ENCODE data around the gene ADM2. TPM values are rescaled to one million over a fixed set of nuclear protein-coding genes. Genes with fewer than 3 reads are reported as not detected.

Gene ADM2
- total RNA-seq, 1 donor from 2014 or later = 23.0 TPM

DNA sequence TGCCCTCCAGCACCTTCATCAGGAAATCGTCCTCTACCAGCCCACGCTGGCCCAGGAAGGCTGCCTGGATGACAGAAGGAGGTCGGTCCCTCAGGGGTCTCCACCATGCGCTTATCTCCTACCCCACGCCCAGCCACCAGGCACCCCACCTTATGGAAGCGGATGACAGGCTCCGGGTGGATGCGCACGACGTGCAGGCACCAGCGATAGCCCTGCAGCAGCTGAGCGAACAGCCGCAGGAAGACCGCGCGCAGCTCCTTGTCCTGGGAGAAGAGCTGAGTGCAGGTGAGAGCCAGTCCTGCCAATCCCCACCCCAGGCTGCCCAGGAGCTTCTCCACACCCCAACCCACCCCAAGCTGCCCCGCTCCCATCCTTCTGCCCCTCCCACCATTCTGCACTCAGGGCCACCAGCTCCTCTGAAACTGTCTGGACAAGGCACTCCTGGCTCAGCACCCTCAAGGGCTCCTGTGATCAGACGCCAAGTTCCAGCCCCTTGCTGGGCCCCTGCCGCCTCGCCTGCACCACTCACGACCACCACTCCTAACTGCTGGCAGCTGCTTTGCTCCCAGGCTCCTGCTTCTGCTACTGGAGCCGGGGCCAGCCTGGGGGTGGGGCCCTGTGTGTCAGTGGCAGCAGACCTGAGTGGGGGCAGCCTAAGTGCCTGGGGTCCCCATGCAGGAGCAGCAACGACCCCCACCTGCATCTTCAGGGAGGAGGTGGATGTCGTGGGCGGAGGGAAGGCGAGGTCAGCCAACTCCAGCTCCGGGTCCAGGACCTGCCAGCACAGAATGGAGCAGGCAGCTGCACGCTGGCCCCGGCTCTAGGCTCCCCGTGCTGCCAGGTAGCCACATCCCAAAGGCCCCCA, 16.0 kb upstream of the ADM2 start:
- DNase-seq (ENCODE audit: low read depth) (no peak), FAIRE-seq (no peak)
- Histone ChIP-seq H2AFZ (ENCODE audit: low read depth, low read length) (no peak overlapping the region), H3K4me2 (ENCODE audit: low read length) (no peak overlapping the region), H3K27ac (ENCODE audit: low read depth, low read length) (no peak overlapping the region), H4K20me1 (ENCODE audit: insufficient read depth, low read length) (peaks cover 45% of the 10 kb centered on the region), H3K27me3 (ENCODE audit: insufficient read depth, low read length) (no peaks in the 10 kb centered on the region), H3K79me2 (ENCODE audit: insufficient read depth, low read length) (peaks cover 27% of the 10 kb centered on the region), H3K9ac (ENCODE audit: low read length) (no peak overlapping the region), H3K9me3 (ENCODE audit: insufficient read depth, low read depth, low read length) (no peaks in the 10 kb centered on the region), H3K4me3 (ENCODE audit: insufficient read depth, low read depth, low read length) (no peak overlapping the region), H3K4me1 (ENCODE audit: insufficient read depth, low read length) (peaks cover 13% of the 10 kb centered on the region), H3K36me3 (ENCODE audit: insufficient read depth, low read length) (peaks cover 7% of the 10 kb centered on the region)
- Mint-ChIP-seq H3K27me3 (ENCODE audit: low read depth, unreplicated experiment) (no peaks in the 10 kb centered on the region), H3K4me3 (ENCODE audit: unreplicated experiment) (no peak overlapping the region), H3K36me3 (ENCODE audit: low read depth, unreplicated experiment) (no peaks in the 10 kb centered on the region), H3K4me1 (ENCODE audit: low read depth, unreplicated experiment) (peaks cover 4% of the 10 kb centered on the region), H3K27ac (ENCODE audit: unreplicated experiment) (no peak overlapping the region), H3K9me3 (ENCODE audit: unreplicated experiment) (no peaks in the 10 kb centered on the region)
- no peak for TF ChIP-seq EZH2 (IDR thresholded peaks at IDR 0.05; ENCODE audit: insufficient read depth, low read length)
- TF ChIP-seq, protein P1, sequence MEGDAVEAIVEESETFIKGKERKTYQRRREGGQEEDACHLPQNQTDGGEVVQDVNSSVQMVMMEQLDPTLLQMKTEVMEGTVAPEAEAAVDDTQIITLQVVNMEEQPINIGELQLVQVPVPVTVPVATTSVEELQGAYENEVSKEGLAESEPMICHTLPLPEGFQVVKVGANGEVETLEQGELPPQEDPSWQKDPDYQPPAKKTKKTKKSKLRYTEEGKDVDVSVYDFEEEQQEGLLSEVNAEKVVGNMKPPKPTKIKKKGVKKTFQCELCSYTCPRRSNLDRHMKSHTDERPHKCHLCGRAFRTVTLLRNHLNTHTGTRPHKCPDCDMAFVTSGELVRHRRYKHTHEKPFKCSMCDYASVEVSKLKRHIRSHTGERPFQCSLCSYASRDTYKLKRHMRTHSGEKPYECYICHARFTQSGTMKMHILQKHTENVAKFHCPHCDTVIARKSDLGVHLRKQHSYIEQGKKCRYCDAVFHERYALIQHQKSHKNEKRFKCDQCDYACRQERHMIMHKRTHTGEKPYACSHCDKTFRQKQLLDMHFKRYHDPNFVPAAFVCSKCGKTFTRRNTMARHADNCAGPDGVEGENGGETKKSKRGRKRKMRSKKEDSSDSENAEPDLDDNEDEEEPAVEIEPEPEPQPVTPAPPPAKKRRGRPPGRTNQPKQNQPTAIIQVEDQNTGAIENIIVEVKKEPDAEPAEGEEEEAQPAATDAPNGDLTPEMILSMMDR (IDR thresholded peaks at IDR 0.05; ENCODE audit: insufficient read depth, low read depth, low read length) = no peak

DNA sequence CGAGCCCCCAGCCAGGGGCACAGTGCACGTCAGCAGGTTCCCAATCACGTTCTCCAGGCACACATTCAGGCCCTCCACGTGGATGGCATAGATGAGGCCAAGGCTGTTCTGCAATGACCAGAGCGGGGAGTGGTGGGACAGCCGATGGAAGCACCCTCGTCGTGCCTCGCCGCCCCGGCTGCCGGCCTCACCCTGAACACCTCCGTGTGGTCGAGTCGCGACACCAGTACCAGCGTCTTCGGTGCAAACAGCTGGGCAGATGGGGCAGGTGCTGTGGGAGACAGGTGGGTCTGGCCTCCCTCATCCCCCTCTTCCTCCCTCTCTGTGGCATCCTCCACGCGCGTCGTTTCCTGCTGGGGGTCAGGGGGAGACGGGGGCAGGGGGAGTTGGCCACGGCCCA, 14.0 kb upstream of the ADM2 start:
- Mint-ChIP-seq H3K9me3 (ENCODE audit: unreplicated experiment) (no peaks in the 10 kb centered on the region), H3K36me3 (ENCODE audit: low read depth, unreplicated experiment) (peaks cover 1% of the 10 kb centered on the region), H3K27ac (ENCODE audit: unreplicated experiment) (no peak overlapping the region), H3K27me3 (ENCODE audit: low read depth, unreplicated experiment) (no peaks in the 10 kb centered on the region), H3K4me3 (ENCODE audit: unreplicated experiment) (no peak overlapping the region), H3K4me1 (ENCODE audit: low read depth, unreplicated experiment) (peaks cover 9% of the 10 kb centered on the region)
- no peaks in the 10 kb centered on the region for H3K27me3 ChIP-seq (ENCODE audit: insufficient read depth, low read length)
- H4K20me1 ChIP-seq (ENCODE audit: insufficient read depth, low read length) = peaks cover 66% of the 10 kb centered on the region
- H3K4me3 ChIP-seq (ENCODE audit: insufficient read depth, low read depth, low read length) = no peak overlapping the region
- no peaks in the 10 kb centered on the region for H3K9me3 ChIP-seq (ENCODE audit: insufficient read depth, low read depth, low read length)
- no peak for FAIRE-seq
- no peak overlapping the region for H3K27ac ChIP-seq (ENCODE audit: low read depth, low read length)
- H3K36me3 ChIP-seq (ENCODE audit: insufficient read depth, low read length) = peaks cover 4% of the 10 kb centered on the region
- H3K9ac ChIP-seq (ENCODE audit: low read length) = no peak overlapping the region
- TF ChIP-seq EZH2 (IDR thresholded peaks at IDR 0.05; ENCODE audit: insufficient read depth, low read length) = no peak
- TF ChIP-seq, protein P1 (IDR thresholded peaks at IDR 0.05; ENCODE audit: insufficient read depth, low read depth, low read length) = no peak
- no peak overlapping the region for H2AFZ ChIP-seq (ENCODE audit: low read depth, low read length)
- peaks cover 18% of the 10 kb centered on the region for H3K4me1 ChIP-seq (ENCODE audit: insufficient read depth, low read length)
- peaks cover 47% of the 10 kb centered on the region for H3K79me2 ChIP-seq (ENCODE audit: insufficient read depth, low read length)
- H3K4me2 ChIP-seq (ENCODE audit: low read length) = no peak overlapping the region
- DNase-seq (ENCODE audit: low read depth) = no peak
